Body of pancreas (tissue), 4 donors: ENCODE data around the gene WDR27.

Experiments
- POLR2A ChIP-seq, 3 donors: fragments of 450-650 bp; IDR thresholded peaks; one replicate each; pipeline ENCODE4 v1.6.1; 2016; ENCODE audit warnings: antibody characterized with exemption in 3 of 3, mild to moderate bottlenecking in 2 of 3
- TF ChIP-seq, protein P1 (sequence below), 7 experiments: fragments of 450-650 bp in 4 of 7; fragments of 200-600 bp in 3 of 7; sonication (generic) in 3 of 7; IDR thresholded peaks; one replicate each; pipeline ENCODE4 v1.5.1; 2016 to 2019; ENCODE audit warnings: antibody characterized with exemption in 7 of 7

DNA sequence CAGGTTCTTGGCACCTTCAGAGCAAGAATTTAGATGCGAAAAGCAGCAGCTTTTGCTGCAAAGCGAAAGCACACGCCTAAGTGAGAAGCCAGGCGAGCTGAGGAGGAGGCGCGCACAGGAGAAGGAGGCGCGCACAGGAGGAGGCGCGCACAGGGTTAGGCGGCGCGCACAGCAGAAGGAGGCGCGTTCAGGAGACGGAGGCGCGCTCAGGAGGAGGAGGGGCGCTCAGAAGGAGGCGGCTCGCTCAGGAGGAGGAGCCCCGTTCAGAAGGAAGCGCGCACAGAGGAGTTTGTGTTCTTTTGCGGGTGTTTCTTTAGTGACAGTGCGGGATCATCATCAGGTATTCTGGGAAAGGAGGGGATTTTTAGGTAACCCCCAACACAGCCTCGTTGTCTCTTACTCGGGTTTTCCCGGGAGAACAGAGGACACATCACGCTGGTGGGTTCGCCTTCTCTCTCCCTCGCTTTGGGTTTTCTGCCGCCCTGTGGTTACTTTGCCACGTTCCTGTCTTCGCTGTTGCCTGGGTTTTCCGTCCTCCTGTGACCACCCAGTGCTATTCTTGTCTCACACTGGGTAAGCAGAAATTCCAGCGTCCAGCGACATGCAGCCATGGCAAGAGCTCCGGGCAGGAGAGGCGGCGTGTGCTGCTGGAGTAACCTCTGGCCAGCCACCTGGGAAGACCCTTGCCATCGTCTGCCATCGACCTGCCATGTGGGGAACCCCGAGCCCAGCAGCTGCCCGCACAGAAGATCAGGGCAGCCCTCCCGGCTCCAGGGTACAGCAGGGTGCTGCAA, 47.0 kb downstream of the WDR27 start:
- TF ChIP-seq, protein P1, sequence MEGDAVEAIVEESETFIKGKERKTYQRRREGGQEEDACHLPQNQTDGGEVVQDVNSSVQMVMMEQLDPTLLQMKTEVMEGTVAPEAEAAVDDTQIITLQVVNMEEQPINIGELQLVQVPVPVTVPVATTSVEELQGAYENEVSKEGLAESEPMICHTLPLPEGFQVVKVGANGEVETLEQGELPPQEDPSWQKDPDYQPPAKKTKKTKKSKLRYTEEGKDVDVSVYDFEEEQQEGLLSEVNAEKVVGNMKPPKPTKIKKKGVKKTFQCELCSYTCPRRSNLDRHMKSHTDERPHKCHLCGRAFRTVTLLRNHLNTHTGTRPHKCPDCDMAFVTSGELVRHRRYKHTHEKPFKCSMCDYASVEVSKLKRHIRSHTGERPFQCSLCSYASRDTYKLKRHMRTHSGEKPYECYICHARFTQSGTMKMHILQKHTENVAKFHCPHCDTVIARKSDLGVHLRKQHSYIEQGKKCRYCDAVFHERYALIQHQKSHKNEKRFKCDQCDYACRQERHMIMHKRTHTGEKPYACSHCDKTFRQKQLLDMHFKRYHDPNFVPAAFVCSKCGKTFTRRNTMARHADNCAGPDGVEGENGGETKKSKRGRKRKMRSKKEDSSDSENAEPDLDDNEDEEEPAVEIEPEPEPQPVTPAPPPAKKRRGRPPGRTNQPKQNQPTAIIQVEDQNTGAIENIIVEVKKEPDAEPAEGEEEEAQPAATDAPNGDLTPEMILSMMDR (IDR thresholded peaks at IDR 0.05), result peak in 3 of 7 experiments; percentile 19 to 39 (median 37)
- TF ChIP-seq POLR2A (IDR thresholded peaks at IDR 0.05), result peak in 2 of 3 donors; percentile 49 to 61
